GM21447 (cell line): Measurements from ENCODE around the gene PHLPP1.
"Not testable (repeated sequence)": the region's sequence is repeated elsewhere in the genome, so short reads cannot be mapped to it uniquely, and the experiment has no call there.

Source experiments
- ATAC-seq: cut with Tn5 transposase; IDR thresholded peaks from one replicate; pipeline ENCODE4 v1.9.1; 2021; ENCODE audit not compliant: unreplicated experiment

Gene PHLPP1

DNA sequence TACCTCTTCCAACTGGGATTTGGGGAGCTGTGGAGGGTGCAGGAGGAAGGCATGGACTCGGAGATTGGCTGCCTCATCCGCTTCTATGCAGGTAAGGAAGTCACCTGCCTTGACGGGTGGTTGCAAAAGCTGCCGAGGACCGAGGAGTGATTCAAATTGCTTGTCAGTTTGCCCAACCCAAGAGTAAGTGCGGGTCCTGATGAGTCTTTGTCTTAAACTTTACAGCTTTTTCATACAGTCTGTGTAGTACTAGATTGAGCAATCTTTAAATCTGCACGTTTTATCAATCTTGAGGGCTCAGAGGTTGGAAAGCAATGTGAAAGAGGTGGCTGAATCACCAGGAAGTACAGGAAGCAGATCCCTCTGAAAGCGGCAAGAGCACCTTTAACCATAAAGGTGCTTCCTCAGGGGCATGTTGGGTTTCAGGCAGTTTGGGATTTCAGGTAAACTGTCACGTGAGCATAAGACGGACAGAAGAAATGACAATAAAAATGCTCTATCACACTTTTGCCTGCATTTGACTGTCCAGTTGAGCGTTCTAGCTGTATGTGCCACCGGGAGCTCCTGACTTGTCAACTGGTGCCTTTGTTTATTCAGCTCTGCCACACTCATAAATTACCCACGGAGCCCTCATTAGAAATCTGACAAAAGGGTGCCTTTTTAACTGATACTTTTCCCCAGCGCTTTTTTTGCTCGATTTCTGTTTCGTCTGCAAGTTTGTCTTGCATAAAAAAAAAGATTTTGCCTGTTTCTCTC lies 2.0 kb downstream of the PHLPP1 start:
- no peak for ATAC-seq

GRCh38 chr18:62717925-62718800 lies 2.8 kb downstream of the PHLPP1 start:
- no peak for ATAC-seq

DNA sequence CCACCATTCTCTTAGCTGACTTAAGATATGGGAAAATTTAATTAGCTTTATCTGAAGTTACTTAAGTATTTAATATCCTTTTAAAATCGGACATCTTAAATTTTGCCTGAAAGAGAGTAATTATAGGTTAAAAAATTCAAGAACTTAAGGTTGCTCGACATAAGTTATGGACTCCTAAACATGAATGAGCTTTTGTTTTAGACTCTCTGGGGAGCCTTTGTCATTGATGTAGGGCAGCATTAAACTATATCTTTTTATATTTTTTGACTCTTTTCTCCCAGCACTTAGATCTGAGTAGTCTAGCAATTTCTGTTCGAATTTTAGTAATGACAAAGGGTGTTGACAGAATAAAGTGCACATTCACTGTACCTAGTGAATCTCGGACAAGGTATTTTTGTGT lies 4.7 kb downstream of the PHLPP1 start:
- no peak for ATAC-seq

DNA sequence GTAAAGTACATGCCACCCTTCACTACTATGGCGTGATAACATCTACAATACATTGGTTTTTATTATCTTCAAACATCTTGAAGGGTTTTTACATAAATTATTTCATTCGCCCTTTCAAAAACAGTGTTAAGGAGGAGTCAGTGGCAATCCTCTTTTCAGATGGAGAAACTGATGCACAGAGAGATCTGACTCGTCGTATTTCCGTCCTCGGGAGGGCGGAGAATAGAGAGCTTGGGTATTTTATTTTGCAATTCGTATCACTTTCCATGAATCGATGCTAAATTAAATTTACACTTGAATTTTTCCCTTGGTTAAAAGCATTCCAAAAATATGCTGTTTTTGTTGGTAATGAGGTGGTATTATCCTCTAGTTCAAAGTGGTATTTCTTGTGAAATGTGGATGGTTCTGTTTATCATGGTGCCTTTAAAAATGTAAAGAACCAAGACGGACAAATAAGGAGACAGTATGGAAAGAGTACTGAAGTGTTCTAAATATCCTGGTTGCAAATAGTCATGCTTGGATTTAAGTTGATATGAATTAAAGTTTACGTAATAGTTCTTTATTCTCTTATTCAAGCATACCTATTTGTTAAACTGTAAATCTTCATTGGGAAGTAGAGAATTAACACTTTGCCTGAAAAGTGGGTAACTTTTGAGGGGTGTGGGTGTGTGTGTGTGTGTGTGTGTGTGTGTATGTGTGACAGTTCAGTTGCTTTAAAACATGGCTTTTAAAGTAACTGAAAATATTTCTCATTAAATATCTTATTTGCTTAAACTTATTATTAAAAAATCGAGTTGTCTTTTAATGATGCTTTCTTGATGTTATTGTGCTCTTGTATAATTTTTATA lies 5.6 kb downstream of the PHLPP1 start:
- no peak for ATAC-seq

- no peak for ATAC-seq
Observed at GRCh38 chr18:62721839-62722795, 6.8 kb downstream of the PHLPP1 start.

DNA sequence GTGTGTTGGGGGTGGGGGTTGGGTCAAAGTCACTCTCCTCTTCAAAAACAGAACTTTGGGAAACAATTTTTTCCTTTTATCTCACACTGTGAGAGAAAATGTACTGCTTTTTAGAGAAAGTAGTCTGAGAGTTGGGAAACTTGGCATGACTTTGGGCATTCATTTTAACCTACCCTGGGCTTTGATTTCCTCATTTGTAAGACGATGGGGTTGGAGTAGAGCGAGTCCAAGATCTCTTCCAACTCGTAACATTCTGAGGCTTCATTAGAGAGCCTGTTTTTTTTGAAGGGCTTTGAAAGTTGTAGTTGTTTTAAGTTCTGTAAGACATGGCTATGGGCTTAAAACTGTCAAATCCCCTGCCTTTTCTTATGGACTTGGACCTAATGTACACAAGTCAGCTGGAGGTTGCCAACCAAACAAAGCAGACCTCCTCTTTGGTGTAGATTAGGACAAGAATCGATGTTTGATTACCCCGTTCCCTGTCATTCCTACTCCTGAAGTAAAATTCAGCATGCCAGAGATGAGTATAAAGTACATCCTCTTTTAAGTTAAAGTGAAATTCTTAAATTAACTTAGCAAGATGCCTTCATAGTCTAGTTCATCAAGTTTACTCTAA lies 8.4 kb downstream of the PHLPP1 start:
- no peak for ATAC-seq

- ATAC-seq = no peak
Observed at GRCh38 chr18:62725896-62726295, 10.6 kb downstream of the PHLPP1 start.

GRCh38 chr18:62728254-62728653 lies 12.9 kb downstream of the PHLPP1 start:
- ATAC-seq = no peak

DNA sequence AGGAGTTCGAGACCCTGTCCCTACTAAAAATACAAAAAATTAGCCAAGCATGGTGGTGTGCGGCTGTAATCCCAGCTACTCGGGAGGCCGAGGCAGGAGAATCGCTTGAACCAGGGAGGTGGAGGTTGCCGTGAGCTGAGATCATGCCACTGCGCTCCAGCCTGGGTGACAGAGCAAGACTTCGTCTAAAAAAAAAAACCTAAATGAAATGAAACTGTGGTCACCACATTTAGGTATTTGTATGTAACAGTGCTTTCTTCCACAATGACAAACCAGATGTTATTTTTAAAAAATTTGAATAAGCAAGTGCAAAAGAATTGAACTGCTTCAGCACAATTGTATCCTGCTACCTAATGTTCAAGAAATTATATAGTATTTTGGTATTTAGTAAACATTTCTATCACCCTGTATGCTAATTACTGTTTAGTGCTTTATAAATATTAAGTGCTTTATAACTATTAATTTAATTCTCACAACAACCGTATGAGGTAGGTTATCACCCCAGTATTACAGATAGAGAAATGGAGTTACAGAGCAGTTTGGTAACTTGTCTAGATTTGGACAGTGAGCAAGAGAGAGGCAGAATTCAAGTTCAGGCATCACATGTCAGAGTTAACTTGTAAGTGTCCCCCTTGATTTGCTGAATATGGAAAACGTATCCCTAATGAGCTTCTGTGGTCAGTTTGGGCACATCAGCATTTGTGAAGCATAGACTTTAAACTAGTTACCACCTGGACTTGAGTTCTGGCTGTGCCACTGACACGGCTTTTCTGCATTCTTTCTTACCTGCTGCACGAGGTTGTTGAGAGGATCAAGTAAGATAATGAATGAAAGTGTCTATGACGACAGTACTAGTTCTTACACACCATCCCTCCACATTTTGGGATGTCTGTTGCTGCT lies 14.4 kb downstream of the PHLPP1 start:
- ATAC-seq = peak; percentile 90

DNA sequence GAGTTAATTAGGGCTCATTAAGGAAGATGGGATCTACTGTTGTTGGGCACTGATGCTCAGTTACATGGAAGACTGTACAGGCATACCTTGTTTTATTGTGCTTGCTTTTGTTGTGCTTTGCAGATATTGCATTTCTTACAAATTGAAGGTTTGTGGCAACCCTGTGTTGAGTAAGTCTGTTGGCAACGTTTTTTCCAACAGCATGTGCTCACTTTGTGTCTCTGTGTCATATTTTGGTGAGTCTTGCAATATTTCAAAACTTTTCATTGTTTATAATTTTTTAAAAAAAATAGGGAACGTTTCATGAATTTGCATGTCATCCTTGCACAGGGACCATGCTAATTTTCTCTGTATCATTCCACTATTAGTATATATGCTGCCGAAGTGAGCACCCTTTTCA lies 15.6 kb downstream of the PHLPP1 start:
- ATAC-seq = no peak

DNA sequence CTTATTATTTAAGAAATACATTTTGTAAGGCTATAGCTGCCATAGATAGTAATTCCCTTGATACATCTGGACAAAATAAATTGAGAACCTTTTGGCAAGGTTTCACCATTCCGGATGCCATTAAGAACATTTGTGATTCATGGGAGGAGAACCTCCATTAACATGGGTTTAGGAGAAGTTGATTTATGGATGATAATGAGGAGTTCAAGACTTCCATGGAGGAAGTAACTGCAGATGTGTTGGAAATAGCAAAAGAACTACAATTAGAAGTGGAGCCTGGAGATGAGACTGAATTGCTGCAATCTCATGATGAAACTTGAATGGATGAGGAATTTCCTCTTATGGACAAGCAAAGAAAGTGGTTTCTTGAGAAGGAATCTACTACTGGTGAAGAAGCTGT lies 17.3 kb downstream of the PHLPP1 start:
- ATAC-seq = no peak

GRCh38 chr18:62734290-62734689 lies 18.9 kb downstream of the PHLPP1 start:
- no peak for ATAC-seq

DNA sequence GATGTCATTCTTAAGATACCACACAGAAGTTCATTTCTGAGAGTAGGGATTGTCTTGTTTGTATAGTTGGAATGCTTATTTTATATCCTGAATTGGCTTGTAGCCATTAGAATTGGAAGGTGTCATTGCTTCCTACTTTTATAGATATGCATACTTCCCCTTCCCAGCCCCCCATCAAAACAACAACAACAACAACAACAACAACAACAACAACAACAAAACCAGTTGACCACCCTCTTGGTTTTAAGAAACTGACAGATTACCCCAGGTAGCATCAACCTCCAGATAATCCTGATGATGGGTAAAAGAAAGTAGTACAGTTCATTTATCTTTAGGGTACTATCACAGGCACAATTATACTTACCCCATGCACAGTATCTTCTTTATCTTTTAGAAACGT lies 20.0 kb downstream of the PHLPP1 start:
- ATAC-seq = no peak

- no peak for ATAC-seq
Observed at GRCh38 chr18:62736077-62736855, 20.9 kb downstream of the PHLPP1 start.

DNA sequence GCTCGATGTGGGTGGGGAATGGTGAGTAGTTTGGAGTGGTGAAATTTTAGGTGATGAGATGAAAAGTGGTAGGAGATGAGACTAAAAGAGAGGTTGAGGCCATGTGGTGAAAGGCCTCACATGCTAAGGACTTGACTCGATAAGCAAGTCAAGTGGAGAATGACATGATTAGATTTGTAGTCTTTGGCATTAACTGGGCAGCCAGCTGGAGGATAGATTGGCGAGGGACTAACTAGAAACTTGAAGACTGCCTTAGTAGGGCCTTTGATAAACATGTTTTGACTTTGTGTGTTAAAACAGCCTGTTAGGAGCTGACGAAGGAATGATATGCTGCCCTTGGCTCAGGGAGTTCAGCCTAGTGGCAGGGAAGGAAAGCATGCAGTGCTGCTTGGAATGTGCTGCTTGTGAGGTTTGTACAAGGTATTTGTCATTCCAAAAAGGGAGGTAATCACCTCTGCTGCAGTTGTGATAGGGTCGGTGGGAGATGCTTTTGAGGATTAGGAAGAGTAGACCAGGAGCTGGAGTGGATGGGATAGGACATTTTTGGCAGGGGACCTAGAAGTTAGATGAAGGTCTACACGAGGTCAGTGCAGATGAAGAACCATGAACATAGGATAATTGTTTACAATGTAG lies 22.0 kb downstream of the PHLPP1 start:
- ATAC-seq = no peak

DNA sequence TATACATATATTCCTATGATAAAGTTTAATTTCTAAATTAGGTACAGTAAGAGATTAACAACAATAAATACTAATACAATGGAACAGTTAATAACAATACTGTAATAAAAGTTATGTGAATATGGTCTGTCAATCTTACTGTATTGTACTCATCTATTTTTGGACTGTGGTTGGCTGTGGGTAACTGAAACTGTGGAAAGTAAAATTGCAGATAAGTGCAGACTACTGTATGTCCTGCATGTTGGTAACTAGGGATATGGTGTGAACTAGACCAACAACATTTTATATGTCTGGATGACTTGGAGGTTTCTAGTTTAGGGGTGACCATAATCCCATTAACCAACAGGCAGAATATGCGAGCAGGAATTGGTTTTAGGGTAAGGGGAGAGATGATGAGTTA lies 23.3 kb downstream of the PHLPP1 start:
- no peak for ATAC-seq

- ATAC-seq = no peak
Observed at GRCh38 chr18:62739911-62740310, 24.6 kb downstream of the PHLPP1 start.

DNA sequence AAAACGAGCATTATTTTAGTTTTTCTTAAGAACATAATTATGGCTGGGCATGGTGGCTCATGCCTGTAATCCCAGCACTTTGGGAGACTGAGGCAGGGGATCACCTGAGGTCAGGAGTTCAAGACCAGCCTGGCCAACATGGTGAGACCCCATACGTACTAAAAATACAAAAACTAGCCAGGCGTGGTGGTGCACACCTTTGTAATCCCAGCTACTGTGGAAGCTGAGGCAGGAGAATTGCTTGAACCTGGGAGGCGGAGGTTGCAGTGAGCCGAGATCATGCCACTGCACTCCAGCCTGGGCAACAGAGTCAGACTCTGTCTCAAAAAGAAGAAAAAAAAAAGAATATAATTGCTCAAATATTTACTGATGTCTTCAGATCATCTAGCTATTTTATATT lies 25.3 kb downstream of the PHLPP1 start:
- ATAC-seq = not testable (repeated sequence)
